IMR-90 (cell line): ENCODE data around the gene C3orf38. TPM values are rescaled to one million over a fixed set of nuclear protein-coding genes. Genes with fewer than 3 reads are reported as not detected.

ENCODE experiments used
- ATAC-seq: fragments of 200-7000 bp; cut with Tn5 transposase; 2 replicates; pipeline ENCODE4 v1.9.1; 2020; ENCODE audit warnings: low read depth, mild to moderate bottlenecking, moderate library complexity
- BruUV-seq: library from RNA; stranded (reverse); fragments of 400-500 nt; replicated peaks from 2 replicates; lab custom pipeline; 2021; lab: Mats Ljungman, UMichigan
- CTCF ChIA-PET: fragments of 300-600 bp; formaldehyde crosslinking; extraction: SDS; loops from one replicate; lab custom pipeline; 2021; ENCODE audit warnings: antibody characterized with exemption; lab: Yijun Ruan, JAX
- POLR2A ChIA-PET: fragments of 300-600 bp; sonication (Branson Sonifier 250); formaldehyde crosslinking; loops from one replicate; lab custom pipeline; 2022; ENCODE audit warnings: antibody characterized with exemption; ENCODE audit not compliant: unreplicated experiment; lab: Charles Lee
- DNase-seq: peaks from one replicate; pipeline ENCODE4 v3.0.0; 2013
- H2AFZ ChIP-seq: replicated peaks from 2 replicates; pipeline ENCODE3; 2013; ENCODE audit warnings: low read length, mild to moderate bottlenecking; ENCODE audit not compliant: poor library complexity
- H2AK5ac ChIP-seq: 2 replicates; pipeline ENCODE4 v1.6.1; 2013; ENCODE audit warnings: low read depth, low read length, inconsistent platforms
- H2AK9ac ChIP-seq: replicated peaks from 2 replicates; pipeline ENCODE3; 2013; ENCODE audit warnings: mild to moderate bottlenecking, low read depth, low read length, moderate library complexity; ENCODE audit not compliant: poor library complexity
- H2BK120ac ChIP-seq: 2 replicates; pipeline ENCODE4 v1.6.1; 2013; ENCODE audit warnings: low read depth, low read length, inconsistent platforms
- H2BK15ac ChIP-seq: 3 replicates; pipeline ENCODE4 v1.6.1; 2013; ENCODE audit warnings: low read depth, low read length, inconsistent platforms
- H2BK20ac ChIP-seq: 2 replicates; pipeline ENCODE4 v1.6.1; 2013; ENCODE audit warnings: low read depth, mild to moderate bottlenecking, inconsistent platforms, low read length, moderate library complexity
- H2BK5ac ChIP-seq: 2 replicates; pipeline ENCODE4 v1.6.1; 2013; ENCODE audit warnings: mild to moderate bottlenecking, low read depth, low read length, inconsistent platforms; ENCODE audit not compliant: poor library complexity, severe bottlenecking
- H3K14ac ChIP-seq: replicated peaks from 2 replicates; pipeline ENCODE4 v1.6.1; 2013; ENCODE audit warnings: low read depth, low read length, inconsistent platforms
- H3K18ac ChIP-seq: 2 replicates; pipeline ENCODE4 v1.6.1; 2013; ENCODE audit warnings: low read depth, low read length, control low read depth
- H3K23ac ChIP-seq: 2 replicates; pipeline ENCODE4 v1.6.1; 2013; ENCODE audit warnings: low read depth, low read length, inconsistent platforms
- H3K27ac ChIP-seq: 2 replicates; pipeline ENCODE4 v1.5.1; 2013; ENCODE audit warnings: mild to moderate bottlenecking, control low read depth, low read length; ENCODE audit not compliant: insufficient read depth
- H3K27me3 ChIP-seq: 2 replicates; pipeline ENCODE4 v1.6.1; 2013; ENCODE audit warnings: low read length; ENCODE audit not compliant: control insufficient read depth, insufficient read depth
- H3K36me3 ChIP-seq: 2 replicates; pipeline ENCODE4 v1.6.1; 2013; ENCODE audit warnings: low read length, mixed read lengths; ENCODE audit not compliant: control insufficient read depth, insufficient read depth
- H3K4ac ChIP-seq: 2 replicates; pipeline ENCODE4 v1.6.1; 2013; ENCODE audit warnings: low read depth, low read length, inconsistent platforms
- H3K4me1 ChIP-seq: 2 replicates; pipeline ENCODE4 v1.6.1; 2013; ENCODE audit warnings: low read length, mixed read lengths; ENCODE audit not compliant: control insufficient read depth, insufficient read depth
- H3K4me2 ChIP-seq: 2 replicates; pipeline ENCODE4 v1.6.1; 2013; ENCODE audit warnings: low read depth, mild to moderate bottlenecking, control low read depth, low read length, moderate library complexity
- H3K4me3 ChIP-seq: 2 replicates; pipeline ENCODE4 v1.5.1; 2013; ENCODE audit warnings: low read depth, mild to moderate bottlenecking, control low read depth, low read length, moderate library complexity; ENCODE audit not compliant: insufficient read depth
- H3K56ac ChIP-seq: 2 replicates; pipeline ENCODE4 v1.6.1; 2013; ENCODE audit warnings: low read length, inconsistent platforms; ENCODE audit not compliant: insufficient read depth; ENCODE audit errors: extremely low read depth
- H3K79me1 ChIP-seq, 2 experiments: 2 replicates each; pipeline ENCODE4 v1.6.1; 2013; ENCODE audit warnings: low read length in 2 of 2, inconsistent platforms in 1 of 2, low read depth in 1 of 2
- H3K9ac ChIP-seq: 2 replicates; pipeline ENCODE4 v1.6.1; 2013; ENCODE audit warnings: low read depth, low read length, control low read depth
- H3K9me1 ChIP-seq: 2 replicates; pipeline ENCODE4 v1.6.1; 2013; ENCODE audit warnings: low read length, inconsistent platforms; ENCODE audit not compliant: insufficient read depth
- H3K9me3 ChIP-seq: 2 replicates; pipeline ENCODE4 v1.6.1; 2013; ENCODE audit warnings: low read length; ENCODE audit not compliant: control insufficient read depth, insufficient read depth
- H4K20me1 ChIP-seq: 2 replicates; pipeline ENCODE4 v1.6.1; 2013; ENCODE audit warnings: low read length, inconsistent platforms; ENCODE audit not compliant: insufficient read depth
- H4K5ac ChIP-seq: 2 replicates; pipeline ENCODE4 v1.6.1; 2013; ENCODE audit warnings: mild to moderate bottlenecking, low read depth, low read length, control low read depth
- H4K8ac ChIP-seq, 2 experiments: 2 replicates each; pipeline ENCODE4 v1.6.1; 2013; ENCODE audit warnings: low read depth in 2 of 2, low read length in 2 of 2, control low read depth in 1 of 2, inconsistent platforms in 1 of 2
- H4K91ac ChIP-seq: 2 replicates; pipeline ENCODE4 v1.6.1; 2013; ENCODE audit warnings: low read depth, low read length, inconsistent platforms; ENCODE audit not compliant: insufficient read depth
- BHLHE40 ChIP-seq: fragments of 150-350 bp; IDR thresholded peaks from 2 replicates; pipeline ENCODE4 v1.6.1; 2016; ENCODE audit warnings: mild to moderate bottlenecking, low read depth, low read length
- MXI1 ChIP-seq: IDR thresholded peaks from 2 replicates; pipeline ENCODE4 v1.6.1; 2012; ENCODE audit warnings: low read depth, mild to moderate bottlenecking, low read length, moderate library complexity, borderline replicate concordance
- USF2 ChIP-seq: fragments of 150-350 bp; IDR thresholded peaks from 2 replicates; pipeline ENCODE4 v1.6.1; 2017; ENCODE audit warnings: mild to moderate bottlenecking, antibody characterized with exemption, low read length, low read depth
- WGBS, 2 experiments: methylation state at CpG; one replicate each; pipeline versions ENCODE4 v1.1.5 to v1.1.7; 2013; ENCODE audit warnings: missing lambda C conversion rate in 2 of 2; ENCODE audit not compliant: insufficient read length in 1 of 2; ENCODE audit errors: extremely low coverage in 2 of 2; 5-methylcytosine and 5-hydroxymethylcytosine counted together
- dilution Hi-C: fragments of 300-500 bp; cut with HindIII; formaldehyde crosslinking; loops from one replicate; pipeline ENCODE4 v1.14.3; 2018; ENCODE audit warnings: low sequenced_read_pairs; ENCODE audit not compliant: unreplicated experiment
- in situ Hi-C: fragments of 300-500 bp; cut with MboI; formaldehyde crosslinking; loops from 3 replicates; pipeline ENCODE4 v1.14.3; 2019; ENCODE audit warnings: low sequenced_read_pairs, inconsistent platforms, mixed read lengths
- intact Hi-C: fragments of 100-400 bp; cut with micrococcal nuclease; formaldehyde crosslinking; loops from 2 replicates; pipeline ENCODE4 v1.10.0; 2022
- polyA plus RNA-seq, 3 experiments: library from polyadenylated mRNA; depleted of rRNA; stranded (reverse); fragments of >200 nt; gene quantifications; 2 replicates each; pipeline ENCODE4 v1.2.3, GENCODE V29; 2012; ENCODE audit warnings: low replicate concordance in 1 of 3
- total RNA-seq: library from RNA; depleted of rRNA; stranded (reverse); fragments of >200 nt; gene quantifications from 2 replicates; pipeline ENCODE4 v1.2.3, GENCODE V29; 2012

The C3orf38 gene
- total and polyA plus RNA-seq, 2 of the 4 experiments (the other 2 are of a cell fraction): 11.1 to 16.7 TPM

GRCh38 chr3:88150371-88150770, 612 bp downstream of the C3orf38 start:
- dilution Hi-C loops (no loop called here), intact Hi-C loops (no loop called here), in situ Hi-C loops (no loop called here)
- Histone ChIP-seq H3K27me3 (no peaks in the 10 kb centered on the region), H3K36me3 (peaks cover 8% of the 10 kb centered on the region), H3K4ac (peak overlapping the region; percentile 94; the same call in 1 of the 2 replicates), H2BK120ac (peak overlapping the region; percentile 45; the same call in 1 of the 2 replicates), H2BK20ac (no peak overlapping the region), H4K20me1 (no peaks in the 10 kb centered on the region), H4K91ac (no peak overlapping the region), H4K8ac (peak overlapping the region; percentile 92 to 95; a peak in 2 of 4 replicates), H3K4me3 (peak overlapping the region; percentile 99), H3K9me1 (no peaks in the 10 kb centered on the region), H3K79me1 (peaks cover 8 to 28% of the 10 kb centered on the region in 2 experiments; a peak in 3 of 4 replicates), H3K23ac (no peak overlapping the region; the same call in 1 of the 2 replicates), H2BK15ac (no peak overlapping the region), H2AK9ac (peak overlapping the region; percentile 91), H2AK5ac (0 out of 2 replicates have a peak overlapping the region, but pooled peaks have one; percentile 41), H3K56ac (peak overlapping the region; percentile 96; the same call in 1 of the 2 replicates), H4K5ac (peak overlapping the region; percentile 87), H2BK5ac (peak overlapping the region; percentile 77), H3K18ac (no peak overlapping the region), H3K9me3 (no peaks in the 10 kb centered on the region), H3K4me2 (peak overlapping the region; percentile 98), H2AFZ (peak overlapping the region; percentile 98), H3K27ac (peak overlapping the region; percentile 80), H3K9ac (peak overlapping the region; percentile 83), H3K4me1 (no peaks in the 10 kb centered on the region), H3K14ac (peak overlapping the region; percentile 88)
- TF ChIP-seq BHLHE40 (no peak), USF2 (no peak), MXI1 (0 out of 2 replicates have a peak, but pooled peaks have one; percentile 9)
- no TSS peak for BruUV-seq
- ATAC-seq (no peak), DNase-seq (no peak)
- 0% methylated on average over 1 of the region's 8 CpGs; no CpG with 5 or more reads in 1 of the 2 experiments for WGBS, 2 experiments
- ChIA-PET CTCF (interaction anchor here (0.6 kb wide), 2 partner anchors 91 to 132 kb away, joined by 3 to 6 read pairs; partner anchors contain the start of gene ZNF654), POLR2A (no interaction called here)
